Stomach (tissue), 9 donors: ENCODE results near the gene RNF220. TPM values are rescaled to one million over a fixed set of nuclear protein-coding genes. Genes with fewer than 3 reads are reported as not detected.

Experiments used
- DNase-seq, 2 donors: peaks; one replicate each; pipeline versions ENCODE4 v3.0.0 to v3.0.0-alpha.2; 2013 to 2019
- H3K27ac ChIP-seq, 5 donors: fragments of 200-600 bp in 4 of 5; sonication (generic) in 4 of 5; one replicate each; pipeline ENCODE4 v1.5.1; 2013 to 2019; ENCODE audit warnings: mild to moderate bottlenecking in 1 of 5, moderate library complexity in 1 of 5
- H3K27me3 ChIP-seq, 3 donors: fragments of 200-600 bp; sonication (generic); one replicate each; pipeline ENCODE4 v1.5.1; 2017 to 2019; ENCODE audit warnings: mixed run types in 1 of 3
- H3K36me3 ChIP-seq, 4 donors: fragments of 200-600 bp; sonication (generic); 1 replicate in 3 of 4; 2 replicates in 1 of 4; pipeline ENCODE4 v1.5.1; 2016 to 2019
- H3K4me1 ChIP-seq, 4 donors: fragments of 200-600 bp; sonication (generic); one replicate each; pipeline ENCODE4 v1.5.1; 2016 to 2019
- H3K4me3 ChIP-seq, 4 donors: fragments of 200-600 bp; sonication (generic) in 3 of 4; one replicate each; pipeline ENCODE4 v1.5.1; 2016 to 2019; ENCODE audit warnings: mild to moderate bottlenecking in 1 of 4
- H3K9me3 ChIP-seq, 4 donors: fragments of 200-600 bp; sonication (generic); one replicate each; pipeline ENCODE4 v1.5.1; 2016 to 2019
- CTCF ChIP-seq, 7 experiments: fragments of 450-650 bp in 4 of 7; fragments of 200-600 bp in 3 of 7; sonication (generic) in 3 of 7; IDR thresholded peaks; one replicate each; pipeline ENCODE4 v1.5.1; 2016 to 2019; ENCODE audit warnings: antibody characterized with exemption in 7 of 7, control low read depth in 2 of 7, mild to moderate bottlenecking in 1 of 7
- EP300 ChIP-seq: sonication (generic); formaldehyde crosslinking; IDR thresholded peaks from one replicate; pipeline ENCODE4 v1.6.1; 2017; ENCODE audit warnings: antibody characterized with exemption
- POLR2A ChIP-seq, 4 donors: fragments of 450-650 bp; IDR thresholded peaks; one replicate each; pipeline ENCODE4 v1.6.1; 2016; ENCODE audit warnings: antibody characterized with exemption in 4 of 4, control low read depth in 2 of 4, mild to moderate bottlenecking in 1 of 4, moderate library complexity in 1 of 4
- POLR2AphosphoS5 ChIP-seq, 3 donors: sonication (generic); formaldehyde crosslinking; IDR thresholded peaks; one replicate each; pipeline ENCODE4 v1.6.1; 2016; ENCODE audit warnings: antibody characterized with exemption in 3 of 3
- WGBS, 5 donors: extraction: QIAGEN DNeasy Blood & Tissue Kit in 3 of 5; methylation state at CpG; one replicate each; pipeline versions ENCODE4 v1.1.5 to v1.1.7; 2013 to 2018; 5-methylcytosine and 5-hydroxymethylcytosine counted together
- intact Hi-C: fragments of 100-400 bp; cut with DNase I; formaldehyde crosslinking; loops from one replicate; pipeline ENCODE4 v1.15.1; 2023; ENCODE audit warnings: low total_unique reads
- polyA plus RNA-seq, 3 donors: library from polyadenylated mRNA; stranded (reverse); fragments of 200-250 nt; gene quantifications; one replicate each; pipeline ENCODE4 v1.2.3, GENCODE V29; 2013
- total RNA-seq, 5 donors: library from RNA; depleted of rRNA; stranded (reverse); fragments of >200 nt; gene quantifications; one replicate each; pipeline versions ENCODE4 v1.1.0 to v1.2.3, GENCODE V29; 2014 to 2016
- donor health status: healthy with polysubstance abuse.
- donor health status: Bipolar disorder and iron deficiency.
- donor health status: healthy.

The RNF220 gene
- total and polyA plus RNA-seq, 8 donors = 21.0 to 207 (median 47.2) TPM

GRCh38 chr1:44647896-44648295 is 242.8 kb downstream of the RNF220 start:
- TF ChIP-seq CTCF (IDR thresholded peaks at IDR 0.05) (no peak), POLR2AphosphoS5 (IDR thresholded peaks at IDR 0.05) (no peak), EP300 (no peak), POLR2A (IDR thresholded peaks at IDR 0.05) (no peak)
- Histone ChIP-seq H3K27me3 (no peaks in the 10 kb centered on the region), H3K9me3 (no peaks in the 10 kb centered on the region), H3K4me1 (peaks cover 11 to 53% (median 29%) of the 10 kb centered on the region in 4 donors), H3K4me3 (no peak overlapping the region), H3K27ac (peak overlapping the region in 1 of 5 donors; percentile 81), H3K36me3 (peaks cover 48 to 97% (median 91%) of the 10 kb centered on the region in 4 donors)
- 71 to 88% (median 73%) methylated on average over 2 of the region's 2 CpGs for WGBS, 5 donors
- no peak for DNase-seq
- intact Hi-C loops = no loop called here

DNA sequence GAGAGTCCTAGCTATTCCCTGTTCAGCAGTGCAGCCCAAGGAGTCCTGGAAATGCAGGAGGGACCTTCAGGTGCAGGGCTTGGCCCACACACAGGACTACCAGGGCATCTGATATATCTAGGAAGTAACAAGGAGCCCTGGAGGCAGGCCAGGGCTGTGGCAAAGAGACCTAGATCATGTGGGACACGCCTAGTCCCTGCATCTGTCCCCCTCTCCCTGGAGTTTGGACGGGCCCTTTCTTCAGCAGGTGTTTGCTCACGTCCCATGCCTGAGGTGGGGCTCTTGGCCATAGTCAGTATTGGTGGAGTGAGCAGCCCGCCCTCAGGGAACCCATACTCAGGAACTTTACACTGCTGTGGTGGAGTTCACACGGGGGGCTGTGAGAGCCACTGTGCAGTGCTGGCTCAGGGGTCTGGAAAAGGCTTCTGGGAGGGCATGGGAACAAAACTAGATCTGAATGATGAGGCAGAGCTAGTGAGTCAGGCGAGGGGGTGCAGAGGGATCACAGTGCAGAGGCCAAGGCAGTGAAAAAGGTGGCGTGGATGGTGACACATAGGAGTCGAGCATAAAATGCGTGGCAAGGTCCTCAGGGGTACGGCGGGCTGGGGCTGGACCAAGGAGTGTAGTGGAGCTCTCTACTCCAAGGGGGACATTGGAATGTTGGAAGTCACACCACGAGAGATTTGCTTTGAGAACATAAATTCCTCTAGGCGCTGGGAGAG is 243.6 kb downstream of the RNF220 start:
- intact Hi-C loops = no loop called here
- H3K4me1 ChIP-seq = peaks cover 7 to 45% (median 24%) of the 10 kb centered on the region in 4 donors
- H3K4me3 ChIP-seq = no peak overlapping the region
- 68 to 88% (median 77%) methylated on average over 11 to 13 of the region's 13 CpGs for WGBS, 5 donors
- no peak overlapping the region for H3K27ac ChIP-seq
- H3K36me3 ChIP-seq = peaks cover 48 to 93% (median 88%) of the 10 kb centered on the region in 4 donors
- no peaks in the 10 kb centered on the region for H3K27me3 ChIP-seq
- H3K9me3 ChIP-seq = no peaks in the 10 kb centered on the region
- TF ChIP-seq POLR2AphosphoS5 (IDR thresholded peaks at IDR 0.05) = no peak
- TF ChIP-seq POLR2A (IDR thresholded peaks at IDR 0.05) = no peak
- no peak for TF ChIP-seq CTCF (IDR thresholded peaks at IDR 0.05)
- no peak for TF ChIP-seq EP300
- peak in 1 of 2 donors; percentile 40 for DNase-seq

DNA sequence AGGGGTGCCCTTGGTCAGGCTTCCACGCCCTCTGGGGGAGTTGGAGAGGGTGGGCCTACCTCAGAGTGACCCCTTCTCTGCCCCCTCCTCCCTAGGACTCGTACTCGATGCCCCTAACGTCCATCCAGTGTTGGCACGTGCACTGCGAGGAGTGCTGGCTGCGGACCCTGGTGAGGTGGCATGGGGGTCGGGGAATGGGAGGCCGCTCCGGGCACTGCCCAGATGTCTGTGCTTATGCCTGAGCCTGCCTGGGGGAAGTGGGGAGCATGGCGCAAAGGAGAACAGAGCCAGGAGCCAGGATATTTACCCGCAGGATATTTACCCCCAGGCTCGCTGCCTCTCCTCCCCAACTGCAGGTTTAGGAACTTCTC is 244.7 kb downstream of the RNF220 start:
- 86 to 92% (median 90%) methylated on average over 13 of the region's 13 CpGs for WGBS, 5 donors
- TF ChIP-seq CTCF (IDR thresholded peaks at IDR 0.05) (no peak), EP300 (no peak), POLR2A (IDR thresholded peaks at IDR 0.05) (no peak), POLR2AphosphoS5 (IDR thresholded peaks at IDR 0.05) (no peak)
- no peak for DNase-seq
- Histone ChIP-seq H3K36me3 (peaks cover 42 to 93% (median 88%) of the 10 kb centered on the region in 4 donors), H3K27me3 (no peaks in the 10 kb centered on the region), H3K4me1 (peaks cover 6 to 34% (median 16%) of the 10 kb centered on the region in 4 donors), H3K27ac (peak overlapping the region in 1 of 5 donors; percentile 43), H3K4me3 (no peak overlapping the region), H3K9me3 (no peaks in the 10 kb centered on the region)
- intact Hi-C loops = loop anchor here (5.0 kb wide), 1 partner anchor 42 kb away; no protein-coding TSS in a partner anchor

DNA sequence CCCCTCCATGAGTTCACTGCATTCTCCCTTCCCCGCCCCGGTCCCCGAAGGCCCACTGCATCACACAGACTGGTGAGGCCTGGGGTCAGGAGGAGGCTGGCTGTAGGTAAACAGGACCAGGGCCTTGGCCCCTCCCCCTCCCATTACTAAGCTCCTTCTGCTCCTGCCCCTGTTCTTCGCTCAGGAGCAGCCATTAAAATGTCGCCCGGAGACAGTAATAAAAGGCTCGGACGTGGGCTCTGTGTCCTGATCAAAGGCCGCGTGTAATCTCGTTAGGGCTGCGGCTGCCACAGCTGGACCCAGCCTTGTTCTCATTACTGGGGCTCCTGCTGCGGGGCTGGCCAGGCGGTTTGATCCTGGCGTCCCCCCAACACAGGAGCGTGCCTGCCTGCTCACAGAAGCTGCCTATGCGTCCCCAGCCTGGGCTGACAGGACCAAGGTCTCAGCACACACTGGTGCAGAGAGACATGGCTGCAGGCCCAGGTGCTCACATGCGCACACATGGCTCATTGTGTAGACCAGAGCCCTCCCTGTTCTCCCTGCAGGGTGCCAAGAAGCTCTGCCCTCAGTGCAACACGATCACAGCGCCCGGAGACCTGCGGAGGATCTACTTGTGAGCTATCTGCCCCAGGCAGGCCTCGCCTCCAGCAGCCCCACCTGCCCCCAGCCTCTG is 245.2 kb downstream of the RNF220 start:
- TF ChIP-seq POLR2A (IDR thresholded peaks at IDR 0.05) (no peak), POLR2AphosphoS5 (IDR thresholded peaks at IDR 0.05) (no peak), EP300 (no peak), CTCF (IDR thresholded peaks at IDR 0.05) (no peak)

More for the DNA sequence above, 245.2 kb downstream of the RNF220 start:
- 75 to 89% (median 82%) methylated on average over 19 to 23 of the region's 23 CpGs for WGBS, 5 donors
- intact Hi-C loops = loop anchor here (5.0 kb wide), 1 partner anchor 43 kb away; no protein-coding TSS in a partner anchor
- H3K36me3 ChIP-seq = peaks cover 37 to 93% (median 88%) of the 10 kb centered on the region in 4 donors
- H3K9me3 ChIP-seq = no peaks in the 10 kb centered on the region
- H3K4me3 ChIP-seq = no peak overlapping the region
- H3K27me3 ChIP-seq = no peaks in the 10 kb centered on the region
- H3K4me1 ChIP-seq = peaks cover under 1 to 29% (median 12%) of the 10 kb centered on the region in 4 donors
- no peak for DNase-seq
- H3K27ac ChIP-seq = peak overlapping the region in 1 of 5 donors; percentile 43
